Activated T-cell treated with anti-CD3 and anti-CD28 coated beads, Interleukin-2, amount 50 U/mL, for 24 hours (primary cell): ENCODE data around the gene OPA1.

ENCODE experiments used
- DNase-seq: peaks from one replicate; pipeline ENCODE4 v3.0.0-alpha.2; 2020
- H3K27ac Mint-ChIP-seq: 2 replicates; pipeline ENCODE4 v1.8.0; 2020; ENCODE audit warnings: mild to moderate bottlenecking, mixed read lengths
- H3K27me3 Mint-ChIP-seq: 2 replicates; pipeline ENCODE4 v1.8.0; 2020; ENCODE audit warnings: mixed read lengths
- H3K36me3 Mint-ChIP-seq: 2 replicates; pipeline ENCODE4 v1.8.0; 2020; ENCODE audit warnings: low read depth, mixed read lengths
- H3K4me1 Mint-ChIP-seq: 2 replicates; pipeline ENCODE4 v1.8.0; 2020; ENCODE audit warnings: low read depth, mixed read lengths
- H3K4me3 Mint-ChIP-seq: 2 replicates; pipeline ENCODE4 v1.8.0; 2020; ENCODE audit warnings: mild to moderate bottlenecking, moderate library complexity, mixed read lengths
- H3K9me3 Mint-ChIP-seq: 2 replicates; pipeline ENCODE4 v1.8.0; 2020; ENCODE audit warnings: mixed read lengths

OPA1 gene

GRCh38 chr3:193688834-193689714 lies 96.1 kb downstream of the OPA1 start:
- no peaks in the 10 kb centered on the region for H3K4me1 Mint-ChIP-seq
- H3K4me3 Mint-ChIP-seq: no peak overlapping the region
- H3K36me3 Mint-ChIP-seq: peaks cover 66% of the 10 kb centered on the region
- no peaks in the 10 kb centered on the region for H3K9me3 Mint-ChIP-seq
- DNase-seq: no peak
- H3K27ac Mint-ChIP-seq: no peak overlapping the region
- no peaks in the 10 kb centered on the region for H3K27me3 Mint-ChIP-seq

- Mint-ChIP-seq H3K4me1 (no peaks in the 10 kb centered on the region), H3K27me3 (no peaks in the 10 kb centered on the region), H3K4me3 (no peak overlapping the region), H3K36me3 (peaks cover 81% of the 10 kb centered on the region), H3K27ac (no peak overlapping the region), H3K9me3 (no peaks in the 10 kb centered on the region)
- DNase-seq: no peak
These were observed 100.8 kb downstream of the OPA1 start for GRCh38 chr3:193693774-193694173.

GRCh38 chr3:193701953-193702635 lies 109.1 kb downstream of the OPA1 start:
- H3K4me3 Mint-ChIP-seq: no peak overlapping the region
- no peak overlapping the region for H3K27ac Mint-ChIP-seq

GRCh38 chr3:193702967-193703366 lies 110.0 kb downstream of the OPA1 start:
- DNase-seq: no peak
- H3K27ac Mint-ChIP-seq: no peak overlapping the region
- no peak overlapping the region for H3K4me3 Mint-ChIP-seq
- H3K36me3 Mint-ChIP-seq: peaks cover 37% of the 10 kb centered on the region
- H3K27me3 Mint-ChIP-seq: no peaks in the 10 kb centered on the region
- no peaks in the 10 kb centered on the region for H3K4me1 Mint-ChIP-seq
- no peaks in the 10 kb centered on the region for H3K9me3 Mint-ChIP-seq

More at GRCh38 chr3:193701953-193702635, 109.1 kb downstream of the OPA1 start:
- H3K36me3 Mint-ChIP-seq: peaks cover 43% of the 10 kb centered on the region
- H3K27me3 Mint-ChIP-seq: no peaks in the 10 kb centered on the region
- no peaks in the 10 kb centered on the region for H3K9me3 Mint-ChIP-seq
- DNase-seq: no peak
- no peaks in the 10 kb centered on the region for H3K4me1 Mint-ChIP-seq

GRCh38 chr3:193704431-193704830 lies 111.4 kb downstream of the OPA1 start:
- H3K27me3 Mint-ChIP-seq: no peaks in the 10 kb centered on the region
- H3K27ac Mint-ChIP-seq: no peak overlapping the region
- H3K36me3 Mint-ChIP-seq: peaks cover 26% of the 10 kb centered on the region
- no peak overlapping the region for H3K4me3 Mint-ChIP-seq
- DNase-seq: no peak
- no peaks in the 10 kb centered on the region for H3K4me1 Mint-ChIP-seq
- no peaks in the 10 kb centered on the region for H3K9me3 Mint-ChIP-seq

GRCh38 chr3:193708270-193708669 lies 115.3 kb downstream of the OPA1 start:
- Mint-ChIP-seq H3K4me1 (no peaks in the 10 kb centered on the region), H3K27ac (no peak overlapping the region), H3K9me3 (no peaks in the 10 kb centered on the region), H3K27me3 (no peaks in the 10 kb centered on the region), H3K4me3 (no peak overlapping the region), H3K36me3 (no peaks in the 10 kb centered on the region)
- DNase-seq: no peak

GRCh38 chr3:193710286-193711165 lies 117.5 kb downstream of the OPA1 start:
- no peak for DNase-seq
- no peaks in the 10 kb centered on the region for H3K27me3 Mint-ChIP-seq
- H3K4me3 Mint-ChIP-seq: no peak overlapping the region
- peaks cover 7% of the 10 kb centered on the region for H3K36me3 Mint-ChIP-seq
- H3K4me1 Mint-ChIP-seq: no peaks in the 10 kb centered on the region
- no peak overlapping the region for H3K27ac Mint-ChIP-seq
- H3K9me3 Mint-ChIP-seq: peaks cover 10% of the 10 kb centered on the region

GRCh38 chr3:193711166-193711485 lies 118.1 kb downstream of the OPA1 start:
- Mint-ChIP-seq H3K27me3 (no peaks in the 10 kb centered on the region), H3K36me3 (peaks cover 10% of the 10 kb centered on the region), H3K27ac (no peak overlapping the region), H3K4me3 (no peak overlapping the region), H3K9me3 (peaks cover 10% of the 10 kb centered on the region), H3K4me1 (peaks cover under 1% of the 10 kb centered on the region)
- no peak for DNase-seq

- H3K4me3 Mint-ChIP-seq: no peak overlapping the region
- peaks cover 5% of the 10 kb centered on the region for H3K4me1 Mint-ChIP-seq
- H3K27me3 Mint-ChIP-seq: no peaks in the 10 kb centered on the region
- H3K27ac Mint-ChIP-seq: no peak overlapping the region
- H3K36me3 Mint-ChIP-seq: peaks cover 10% of the 10 kb centered on the region
- H3K9me3 Mint-ChIP-seq: peaks cover 10% of the 10 kb centered on the region
- no peak for DNase-seq
These were observed 118.5 kb downstream of the OPA1 start for GRCh38 chr3:193711523-193711963.

GRCh38 chr3:193711964-193712598 lies 119.1 kb downstream of the OPA1 start:
- no peak for DNase-seq
- peaks cover 6% of the 10 kb centered on the region for H3K4me1 Mint-ChIP-seq
- no peak overlapping the region for H3K27ac Mint-ChIP-seq
- H3K27me3 Mint-ChIP-seq: no peaks in the 10 kb centered on the region
- peaks cover 10% of the 10 kb centered on the region for H3K36me3 Mint-ChIP-seq
- H3K9me3 Mint-ChIP-seq: peaks cover 10% of the 10 kb centered on the region
- H3K4me3 Mint-ChIP-seq: no peak overlapping the region

- Mint-ChIP-seq H3K9me3 (peaks cover 10% of the 10 kb centered on the region), H3K4me3 (no peak overlapping the region)
These were observed 119.9 kb downstream of the OPA1 start for GRCh38 chr3:193712938-193713337.

GRCh38 chr3:193714523-193715137 lies 121.6 kb downstream of the OPA1 start:
- Mint-ChIP-seq H3K36me3 (peaks cover 10% of the 10 kb centered on the region), H3K4me3 (no peak overlapping the region), H3K4me1 (peaks cover 6% of the 10 kb centered on the region), H3K9me3 (peaks cover 10% of the 10 kb centered on the region), H3K27ac (no peak overlapping the region), H3K27me3 (peaks cover under 1% of the 10 kb centered on the region)
- DNase-seq: no peak

More at GRCh38 chr3:193712938-193713337, 119.9 kb downstream of the OPA1 start:
- no peak for DNase-seq
- H3K36me3 Mint-ChIP-seq: peaks cover 10% of the 10 kb centered on the region
- no peak overlapping the region for H3K27ac Mint-ChIP-seq
- H3K27me3 Mint-ChIP-seq: no peaks in the 10 kb centered on the region
- H3K4me1 Mint-ChIP-seq: peaks cover 6% of the 10 kb centered on the region

GRCh38 chr3:193716150-193716549 lies 123.1 kb downstream of the OPA1 start:
- Mint-ChIP-seq H3K4me3 (no peak overlapping the region), H3K27ac (no peak overlapping the region), H3K4me1 (peaks cover 6% of the 10 kb centered on the region), H3K36me3 (peaks cover 10% of the 10 kb centered on the region), H3K9me3 (peaks cover 10% of the 10 kb centered on the region), H3K27me3 (peaks cover 2% of the 10 kb centered on the region)
- no peak for DNase-seq

GRCh38 chr3:193719735-193720134 lies 126.7 kb downstream of the OPA1 start:
- Mint-ChIP-seq H3K27ac (no peak overlapping the region), H3K9me3 (peaks cover 4% of the 10 kb centered on the region), H3K4me1 (peaks cover 6% of the 10 kb centered on the region), H3K27me3 (peaks cover 2% of the 10 kb centered on the region), H3K4me3 (no peak overlapping the region), H3K36me3 (peaks cover 6% of the 10 kb centered on the region)
- DNase-seq: no peak
